Upper lobe of left lung (tissue), 4 donors: ENCODE measurements around the gene SLC44A4.

Source experiments
- CTCF ChIP-seq, 6 experiments: fragments of 450-650 bp in 4 of 6; fragments of 200-600 bp in 2 of 6; sonication (generic) in 2 of 6; IDR thresholded peaks; one replicate each; pipeline ENCODE4 v1.5.1; 2016 to 2019; ENCODE audit warnings: antibody characterized with exemption in 6 of 6
- POLR2AphosphoS5 ChIP-seq, 2 donors: sonication (generic); formaldehyde crosslinking; IDR thresholded peaks; one replicate each; pipeline ENCODE4 v1.5.1; 2017; ENCODE audit warnings: antibody characterized with exemption in 2 of 2

- TF ChIP-seq CTCF (IDR thresholded peaks at IDR 0.05) (no peak), POLR2AphosphoS5 (IDR thresholded peaks at IDR 0.05) (no peak)
These were observed 21.3 kb upstream of the SLC44A4 start for GRCh38 chr6:31899882-31900722.
